HG02943 (cell line): ENCODE data around the gene CTRB1.
A peak's percentile ranks its signal among the peaks of the same experiment; 100 is the strongest.
"Not testable (repeated sequence)": the region's sequence is repeated elsewhere in the genome, so short reads cannot be mapped to it uniquely, and the experiment has no call there.

ENCODE experiments used
- ATAC-seq: cut with Tn5 transposase; IDR thresholded peaks from one replicate; pipeline ENCODE4 v1.9.1; 2021; ENCODE audit warnings: mild to moderate bottlenecking, low read depth, moderate library complexity; ENCODE audit not compliant: unreplicated experiment

Gene CTRB1

DNA sequence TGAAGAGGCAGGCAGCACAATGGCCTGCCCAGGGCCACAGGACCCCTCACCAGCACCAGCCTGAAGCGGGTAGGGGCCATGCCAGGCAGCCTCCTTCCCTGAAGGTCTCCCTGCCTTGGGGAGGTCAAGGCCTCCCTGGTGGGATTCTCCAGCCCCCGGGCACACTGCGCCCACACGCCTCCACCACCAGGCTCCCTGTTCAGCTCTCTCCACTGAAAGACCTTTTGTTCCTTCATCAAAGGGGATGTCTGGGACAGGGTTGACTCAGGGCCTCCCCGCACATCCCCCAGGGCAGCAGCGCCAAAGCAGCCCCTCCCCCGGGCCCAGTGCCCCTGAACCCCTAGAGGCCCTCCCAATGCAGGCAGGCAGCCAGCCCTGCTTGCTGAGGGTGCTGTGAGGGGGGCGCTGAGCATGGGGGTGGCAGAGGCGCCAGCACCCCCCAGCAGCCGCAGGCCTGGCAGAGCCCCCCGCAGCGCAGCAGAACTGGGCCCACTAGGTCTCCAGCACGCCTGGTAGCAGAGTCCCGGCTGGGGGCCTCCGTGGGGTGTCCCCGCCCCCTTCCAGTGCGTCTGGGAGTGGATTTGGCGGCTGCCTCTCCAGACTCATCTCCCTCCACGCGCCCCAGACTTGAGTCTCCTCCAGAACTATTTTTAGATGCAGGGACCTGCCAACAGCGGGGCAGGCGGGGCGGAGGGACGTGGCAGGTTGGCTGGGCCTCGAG, 19.5 kb downstream of the CTRB1 start:
- no peak for ATAC-seq

DNA sequence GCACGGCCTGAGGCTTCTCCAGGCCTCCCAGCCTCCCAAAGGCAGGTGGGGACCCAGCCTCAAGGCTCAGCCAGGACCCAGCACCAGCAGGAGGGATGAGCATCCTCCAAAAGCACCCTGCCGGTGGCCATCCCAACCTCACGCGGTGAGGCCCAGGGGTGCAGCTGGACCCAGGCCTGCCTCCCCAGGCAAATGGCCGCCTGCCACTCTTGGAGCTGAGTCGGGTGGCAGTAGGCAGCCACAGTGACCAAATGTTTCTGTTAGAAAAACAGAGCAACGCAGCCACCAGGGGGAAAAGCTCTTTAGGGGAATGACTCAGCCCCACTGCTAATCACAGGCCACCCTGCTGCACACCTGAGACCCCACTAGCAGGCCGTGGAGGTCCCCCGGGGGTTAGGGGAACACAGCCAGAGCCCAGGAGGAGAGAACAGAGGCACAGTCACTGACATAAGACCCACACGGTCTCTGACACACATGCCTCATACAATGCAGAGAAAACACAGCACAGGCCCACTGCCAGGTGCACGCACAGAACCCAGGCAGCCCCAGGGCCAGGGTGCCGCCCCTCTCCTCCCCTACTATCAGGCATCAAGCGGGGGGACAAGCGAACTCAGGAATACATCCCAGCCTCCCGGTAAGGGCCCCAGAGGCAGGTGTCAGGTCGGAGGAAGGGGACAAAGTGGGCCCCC, 20.2 kb downstream of the CTRB1 start:
- ATAC-seq = no peak

DNA sequence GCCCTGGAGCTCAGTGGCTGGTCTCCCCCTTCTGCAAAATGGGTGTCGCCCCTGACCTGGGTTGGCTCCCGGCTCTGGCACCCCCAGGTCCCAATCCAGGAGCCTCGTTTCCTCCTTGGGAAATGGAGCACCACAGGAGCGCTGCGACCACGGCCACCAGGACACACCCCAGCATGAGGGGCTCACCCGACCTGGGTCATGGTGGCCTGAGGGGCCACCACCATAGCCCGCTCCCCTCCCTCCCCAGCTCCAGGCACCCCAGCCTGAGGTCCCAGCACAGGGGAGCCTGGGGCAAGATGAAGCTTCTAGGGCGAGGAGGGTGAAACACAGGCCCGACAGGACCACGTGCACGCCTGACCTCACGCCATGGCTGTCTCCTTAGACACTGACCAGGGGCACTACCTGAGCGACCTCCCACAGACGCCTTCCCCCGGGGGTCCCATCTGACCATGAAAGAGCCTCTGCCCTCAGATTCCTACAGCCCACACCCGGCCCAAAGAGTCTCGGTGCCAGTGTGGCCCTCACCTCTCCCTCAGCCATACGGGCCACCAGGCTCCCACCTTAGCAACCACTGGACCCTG, 20.8 kb downstream of the CTRB1 start:
- no peak for ATAC-seq

DNA sequence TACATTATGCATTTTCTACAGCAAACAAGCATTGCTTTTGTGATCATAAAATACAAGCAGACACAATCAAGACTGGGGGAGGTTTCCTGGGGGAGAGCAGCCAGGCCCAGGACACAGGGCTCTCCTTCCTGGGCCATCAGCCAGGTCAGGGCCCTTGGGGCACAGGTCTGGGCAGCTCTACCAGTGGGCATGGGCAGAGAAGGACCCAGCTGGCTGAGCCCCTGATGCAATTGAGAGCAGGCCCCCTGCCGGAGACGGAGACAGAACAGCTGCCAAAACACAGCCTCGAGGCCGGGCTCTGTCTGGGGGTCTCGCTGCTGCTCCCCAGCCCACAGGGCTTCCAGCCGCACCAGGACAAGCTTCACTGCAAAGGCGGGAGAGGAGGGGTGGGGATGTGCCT, 21.8 kb downstream of the CTRB1 start:
- ATAC-seq = not testable (repeated sequence)

DNA sequence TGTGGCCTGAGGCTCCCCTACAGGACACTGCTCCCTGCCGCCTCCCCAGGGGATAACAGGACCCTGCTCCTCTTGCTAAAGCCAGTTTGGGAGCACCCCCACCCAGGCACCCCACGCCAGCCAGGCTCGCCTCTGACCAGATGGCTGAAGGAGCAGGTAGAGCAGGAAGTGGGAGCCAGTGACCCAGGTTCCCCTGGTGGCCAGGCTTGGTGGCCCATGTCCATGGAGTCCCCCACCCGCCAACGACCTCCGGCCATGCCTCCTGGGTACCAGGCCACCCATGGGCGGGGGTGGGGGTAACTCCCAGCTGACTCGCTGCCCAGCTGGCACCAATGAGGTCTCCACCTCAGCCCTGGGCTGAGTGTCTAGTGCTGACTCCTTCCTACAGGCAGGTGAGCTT, 22.6 kb downstream of the CTRB1 start:
- ATAC-seq = no peak

DNA sequence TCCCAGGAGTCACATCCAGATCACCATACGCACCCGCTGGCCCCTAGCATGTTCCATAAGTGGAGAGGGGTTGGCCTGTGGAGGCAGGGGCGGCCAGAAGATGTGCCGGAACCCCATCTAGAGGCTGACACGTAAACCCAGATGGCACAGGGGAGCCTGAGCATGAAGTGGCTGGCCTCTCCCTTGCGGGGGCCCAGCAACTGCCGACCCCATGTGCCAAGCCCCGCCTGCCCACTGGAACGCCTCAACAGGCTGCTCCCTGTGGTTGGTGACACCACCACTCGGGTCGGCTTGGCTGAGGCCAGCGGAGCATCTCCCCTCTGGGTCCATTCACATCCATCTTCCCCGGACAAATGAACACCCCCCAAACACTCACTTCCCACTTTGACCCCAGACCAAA, 23.2 kb downstream of the CTRB1 start:
- ATAC-seq = no peak

DNA sequence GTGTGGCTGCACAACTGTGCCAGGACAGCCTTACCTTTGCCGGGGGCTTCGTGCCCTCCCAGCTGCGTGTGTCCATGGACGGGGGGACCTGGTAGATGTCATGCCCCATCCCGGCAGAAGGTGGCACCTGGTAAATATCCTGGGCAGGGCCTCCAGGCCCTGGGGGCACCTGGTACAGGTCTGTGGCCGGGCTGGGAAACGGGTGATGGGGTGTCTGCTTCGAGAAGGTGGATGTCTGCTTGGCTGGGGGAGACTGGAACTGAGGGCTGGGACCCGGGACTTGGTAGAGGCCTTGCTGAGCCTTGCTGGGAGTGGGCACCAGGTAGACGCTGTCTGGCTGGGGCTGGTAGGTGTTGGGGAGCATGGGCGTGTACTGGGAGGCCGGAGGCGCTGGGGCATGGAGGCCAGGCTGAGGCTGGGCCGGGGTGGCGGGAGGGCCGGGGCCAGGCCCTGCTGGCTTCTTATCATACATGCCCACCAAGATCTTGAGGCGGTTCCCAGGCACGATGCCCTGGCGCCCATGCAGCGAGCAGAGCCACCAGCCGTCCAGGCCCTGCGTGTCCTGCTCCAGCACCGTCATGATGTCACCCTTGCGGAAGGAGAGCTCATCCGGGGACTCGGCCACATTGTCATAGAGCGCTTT, 23.8 kb downstream of the CTRB1 start:
- ATAC-seq = not testable (repeated sequence)

DNA sequence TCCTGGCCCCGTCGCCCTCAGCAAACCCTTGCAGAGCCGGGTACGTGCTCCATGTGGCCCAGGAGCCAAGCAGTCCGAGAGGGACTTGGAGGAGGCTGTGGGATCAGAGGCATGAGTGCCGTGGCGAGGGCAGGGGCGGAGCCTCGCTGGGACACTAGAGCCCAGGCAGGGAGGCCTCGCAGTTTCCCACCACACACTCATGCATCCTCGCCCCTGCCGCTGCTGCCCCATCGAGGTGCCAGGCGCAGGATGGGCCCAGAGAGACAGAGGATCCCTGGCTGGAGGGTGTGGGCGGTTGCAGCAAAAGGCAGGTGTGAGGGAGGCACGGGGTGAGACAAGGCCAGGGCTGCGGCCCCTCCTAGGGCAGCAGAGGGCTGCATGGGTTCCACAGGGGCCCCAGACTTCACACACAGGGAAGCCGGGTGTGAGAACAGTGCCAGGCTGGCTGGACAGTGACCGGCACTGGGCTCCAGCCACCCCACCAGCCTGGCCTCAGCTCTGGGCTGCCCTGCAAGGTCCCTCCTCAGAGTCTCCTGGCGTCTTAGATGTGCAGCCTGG, 25.0 kb downstream of the CTRB1 start:
- ATAC-seq = no peak

DNA sequence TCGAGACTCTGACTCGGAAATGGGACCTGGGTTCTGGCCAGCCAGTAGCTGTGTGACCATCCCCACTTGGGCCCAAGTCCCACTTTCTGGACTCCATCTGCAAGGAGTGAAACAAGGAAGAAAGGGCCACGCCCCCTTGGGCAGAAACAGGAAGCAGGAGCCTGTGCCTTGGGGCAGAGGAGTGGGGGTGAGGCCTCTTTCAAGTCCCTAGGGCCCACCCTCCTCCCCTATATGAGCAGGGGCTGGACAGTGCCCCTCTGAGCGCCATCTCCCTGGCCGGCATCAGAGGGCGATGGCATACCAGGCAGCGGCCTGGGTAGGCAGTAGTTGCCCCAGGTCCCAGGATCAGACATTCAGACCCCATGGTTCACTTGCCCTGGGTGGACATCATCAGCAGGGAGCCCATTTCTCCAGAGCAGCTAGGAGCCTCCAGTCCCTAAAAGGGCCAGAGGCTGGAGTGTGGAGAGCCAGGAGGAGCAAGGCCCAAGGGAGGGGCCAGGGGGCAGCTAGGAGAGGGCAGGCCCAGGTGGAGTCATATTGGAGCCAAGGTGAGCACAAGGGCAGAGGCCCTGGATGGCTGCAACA, 25.5 kb downstream of the CTRB1 start:
- no peak for ATAC-seq

DNA sequence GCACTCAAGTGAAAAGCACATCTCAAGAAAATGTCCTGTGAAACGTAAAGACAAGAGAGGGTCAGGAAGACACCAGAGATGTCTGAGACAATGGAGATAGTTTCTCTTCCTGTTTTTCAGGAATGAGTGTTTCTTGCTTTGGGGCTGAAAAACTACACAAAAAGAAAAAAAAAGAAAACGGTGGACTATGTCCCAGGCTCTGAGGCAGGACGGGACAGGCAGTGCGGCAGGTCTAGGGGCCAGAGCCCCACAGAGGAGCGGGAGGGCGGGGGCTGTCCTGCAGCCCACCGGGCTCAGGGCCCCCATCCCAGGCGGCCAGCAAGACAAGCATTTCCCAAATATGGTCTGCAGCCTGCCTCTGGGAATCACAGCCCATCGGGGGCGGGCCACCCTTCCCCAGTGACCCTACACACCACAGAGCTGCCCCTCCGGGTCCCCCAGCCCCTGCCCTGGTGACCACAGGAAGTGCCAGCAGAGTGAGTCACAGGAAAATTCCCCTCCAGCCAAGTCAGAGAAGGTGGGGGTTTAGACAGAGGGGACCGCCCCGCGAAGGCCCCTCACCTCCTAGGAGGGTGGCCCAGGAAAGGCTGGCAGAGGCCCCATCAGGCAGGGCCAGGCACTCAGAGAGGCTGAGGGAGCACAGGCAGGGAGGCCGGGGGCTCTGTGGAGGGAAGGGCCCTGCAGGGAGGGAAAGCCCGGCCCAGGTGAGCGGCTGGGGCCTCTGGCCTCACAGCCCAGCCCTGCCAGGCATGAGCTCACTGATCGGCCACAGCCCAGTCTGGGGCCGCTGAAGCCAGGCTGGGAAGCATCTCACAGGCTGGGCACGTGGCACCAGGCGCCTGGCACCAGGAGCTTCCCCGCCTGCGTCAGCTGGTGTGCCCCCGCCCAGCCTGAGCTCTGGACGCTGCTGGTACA, 26.3 kb downstream of the CTRB1 start:
- no peak for ATAC-seq

DNA sequence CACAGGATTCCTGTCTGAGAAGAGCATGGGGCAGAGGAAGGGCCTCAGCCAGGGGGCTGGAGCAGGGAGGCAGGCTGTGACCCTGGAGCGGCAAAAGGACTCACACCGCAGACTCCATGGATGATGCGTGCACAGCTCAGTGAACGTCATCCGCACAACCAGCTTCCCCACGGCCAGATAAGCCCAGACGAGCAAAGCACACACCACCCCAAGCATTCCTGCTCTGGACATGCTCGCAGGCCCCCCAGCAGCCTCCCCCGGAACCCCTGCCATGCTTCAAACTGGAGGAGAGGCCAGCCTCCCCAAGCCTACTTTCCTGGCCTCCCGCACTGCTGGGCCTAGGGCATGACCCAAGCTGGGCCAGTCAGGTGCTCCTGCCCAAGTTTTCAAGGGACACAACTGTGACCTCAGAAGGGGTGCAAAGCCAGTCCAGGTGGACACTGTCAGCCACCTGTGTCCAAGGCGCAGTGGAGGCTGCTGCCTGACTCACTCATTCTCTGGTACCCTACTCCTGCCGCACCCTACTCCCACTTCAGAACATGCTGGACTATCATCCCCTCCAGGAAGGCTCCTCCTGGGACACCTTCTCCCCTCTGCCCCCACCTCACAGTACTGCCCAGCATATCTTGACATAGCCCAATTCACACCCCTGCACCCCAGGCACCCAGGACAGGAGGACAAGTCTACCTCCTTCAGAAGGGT, 27.9 kb downstream of the CTRB1 start:
- no peak for ATAC-seq

DNA sequence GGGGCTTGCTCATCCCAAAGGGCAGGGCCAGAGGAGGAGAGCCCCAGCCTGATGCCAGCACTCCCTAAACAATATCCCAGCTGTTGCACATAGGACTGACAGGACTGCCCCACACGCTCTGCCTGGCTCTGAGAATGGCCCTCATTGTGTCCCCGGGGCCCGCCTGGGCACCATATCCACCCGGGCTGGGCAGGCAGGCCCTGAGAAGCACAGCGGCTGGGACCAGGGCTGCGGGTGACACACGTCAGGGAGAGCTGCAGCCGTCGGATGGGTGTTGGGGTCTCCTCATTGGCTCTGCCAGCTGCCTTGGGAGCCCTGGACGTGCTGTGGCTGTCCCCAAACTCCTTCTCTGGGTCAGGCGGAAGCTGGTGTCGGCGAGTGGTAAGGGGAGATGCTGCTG, 28.5 kb downstream of the CTRB1 start:
- no peak for ATAC-seq

DNA sequence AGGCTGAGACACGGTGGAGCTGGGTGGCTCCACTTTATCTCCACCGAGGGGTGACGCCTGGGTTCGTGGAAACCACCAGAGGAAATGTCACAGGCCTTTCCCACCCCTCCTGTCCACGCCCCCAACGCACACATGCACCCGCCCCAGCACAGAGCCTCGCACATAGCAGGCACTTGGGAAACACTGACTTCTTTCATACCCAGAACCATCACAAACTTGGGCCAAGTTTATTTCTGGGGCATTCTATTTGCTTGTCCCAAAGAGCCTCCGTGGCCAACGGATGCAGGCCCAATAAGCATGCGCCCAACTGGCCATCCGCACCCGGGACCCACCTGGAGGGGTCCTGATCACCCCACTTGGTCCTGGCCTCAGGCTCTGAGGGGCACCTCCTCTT, 29.4 kb downstream of the CTRB1 start:
- ATAC-seq = no peak

DNA sequence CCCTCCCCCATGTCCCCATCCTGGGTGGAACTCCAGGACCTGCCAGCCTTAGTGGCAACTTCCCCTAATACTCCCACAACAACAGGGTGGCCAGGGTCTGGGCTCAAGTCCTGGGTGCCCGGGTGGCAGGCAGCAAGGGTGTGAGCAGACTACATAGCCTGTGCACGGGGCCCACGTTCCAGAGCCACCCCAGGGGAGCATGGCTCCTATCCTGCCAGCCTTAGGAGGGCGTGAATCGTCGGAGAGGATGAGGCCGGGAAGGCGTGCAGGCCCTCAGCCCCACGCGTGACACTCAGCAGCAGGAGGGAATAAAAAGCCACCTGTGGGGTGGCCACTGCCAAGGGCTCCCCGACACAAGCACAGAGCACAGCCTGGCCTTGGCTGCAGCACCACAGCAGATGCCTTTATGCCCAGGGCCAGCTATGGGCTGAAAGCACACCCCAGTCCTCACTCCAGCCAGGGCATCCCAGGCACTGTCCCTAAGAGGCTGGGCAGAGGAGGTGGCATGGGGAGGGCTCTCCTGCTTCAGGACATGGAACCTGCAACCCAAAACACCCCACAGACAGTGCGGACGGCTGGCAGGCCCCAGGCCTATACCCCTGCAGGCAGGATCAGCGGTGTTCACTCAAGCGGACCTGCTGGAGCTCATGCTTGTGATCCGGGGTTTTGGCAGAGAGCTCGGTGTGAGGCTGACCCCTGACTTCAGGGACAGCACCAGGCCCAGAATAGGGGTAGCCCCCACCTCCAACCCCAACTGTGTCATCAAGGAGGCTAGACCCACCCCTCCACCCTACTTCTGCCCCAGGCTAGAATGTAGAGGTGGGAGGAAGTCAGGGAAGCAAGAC, 30.0 kb downstream of the CTRB1 start:
- ATAC-seq = no peak

DNA sequence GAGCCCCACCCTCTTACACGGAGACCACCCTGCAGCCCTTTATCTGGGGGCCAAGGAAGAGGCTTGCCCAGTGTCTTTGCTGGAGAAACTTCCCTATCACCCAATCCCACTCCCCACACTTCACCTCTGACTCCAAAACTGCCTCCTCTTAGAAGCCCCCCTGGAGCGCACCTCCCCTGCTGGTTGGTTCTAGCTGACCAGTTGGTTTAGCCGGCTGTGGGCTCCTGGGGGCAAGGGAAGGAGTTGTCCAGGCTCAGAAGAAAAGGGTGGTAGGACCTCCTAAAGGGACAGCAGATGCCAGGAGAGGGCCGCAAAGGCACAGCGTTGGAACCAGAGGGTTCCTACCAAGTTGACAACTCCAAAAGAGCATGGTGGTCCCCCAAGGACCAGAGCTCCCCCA, 30.7 kb downstream of the CTRB1 start:
- no peak for ATAC-seq

DNA sequence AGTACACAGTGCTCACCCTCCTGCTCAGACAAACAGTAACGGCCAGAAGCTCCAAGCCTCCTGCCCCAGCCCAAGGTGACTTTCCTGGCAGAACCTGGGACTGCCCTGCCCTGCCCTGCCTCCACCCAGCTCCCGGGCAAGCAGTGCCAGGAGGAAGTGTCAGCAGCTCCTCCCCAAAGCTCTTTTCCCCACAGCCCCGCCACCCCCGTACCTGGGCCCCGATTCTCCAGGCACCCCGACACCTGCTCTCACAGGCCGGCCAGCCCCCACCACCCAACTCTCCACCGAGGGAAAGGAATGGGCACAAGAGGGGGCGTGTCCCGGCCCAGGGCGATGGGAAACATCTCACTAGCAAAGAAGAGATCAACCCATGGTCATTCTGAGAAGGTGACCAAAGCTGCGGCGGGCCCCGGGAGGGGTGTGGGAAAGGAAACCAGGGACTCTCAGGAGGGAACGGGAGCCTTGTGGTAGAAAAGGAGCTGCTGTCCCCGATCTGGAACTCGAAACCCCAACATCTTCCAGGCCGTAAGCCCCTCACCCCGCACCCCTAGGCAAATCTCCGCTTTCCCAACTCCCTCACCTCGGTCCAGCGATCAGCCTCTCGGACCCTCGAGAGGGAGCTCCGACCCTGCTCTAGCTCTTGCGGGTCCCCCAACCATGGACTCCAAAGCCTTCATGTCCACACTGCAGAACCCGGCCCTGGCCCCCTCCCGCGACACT, 31.5 kb downstream of the CTRB1 start:
- ATAC-seq = peak; percentile 3

DNA sequence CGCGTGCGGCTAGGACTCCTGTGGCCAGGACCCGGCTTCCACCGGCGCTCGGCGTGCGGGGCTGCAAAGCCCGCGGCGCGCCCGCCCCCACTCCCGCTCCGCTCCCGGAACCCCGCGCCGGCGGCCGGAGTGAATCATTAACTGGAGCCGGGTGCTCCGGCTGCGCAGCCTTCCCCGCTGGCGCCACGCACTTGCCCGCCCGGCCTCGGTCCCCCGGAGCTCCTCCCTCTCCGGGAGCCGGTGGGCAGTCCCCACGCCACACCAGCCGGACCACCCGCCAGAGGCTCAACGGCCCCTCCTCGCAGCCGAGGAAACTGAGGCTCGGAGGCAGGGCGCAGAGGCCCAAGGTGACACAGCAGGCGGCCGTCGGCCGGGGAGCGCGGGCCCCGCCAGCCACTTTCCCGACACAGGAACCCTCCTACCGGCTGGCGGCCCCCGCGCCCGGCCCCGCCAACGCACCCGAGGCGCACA, 32.1 kb downstream of the CTRB1 start:
- ATAC-seq = peak; percentile 49
